PFSK-1 (cell line): ENCODE results near the gene TFF2.

Experiments used
- FOXP2 ChIP-seq: optimal IDR thresholded peaks from 2 replicates; pipeline ENCODE3; 2011; ENCODE audit warnings: borderline replicate concordance, control low read depth, inconsistent platforms; ENCODE audit not compliant: insufficient read depth; ENCODE audit errors: extremely low read length, extremely low read depth
- POLR2AphosphoS5 ChIP-seq: IDR thresholded peaks from 2 replicates; pipeline ENCODE4 v1.6.1; 2012; ENCODE audit warnings: low read depth, mild to moderate bottlenecking, control low read depth, low read length, moderate library complexity
- SIN3A ChIP-seq: IDR thresholded peaks from 2 replicates; pipeline ENCODE4 v1.6.1; 2012; ENCODE audit warnings: mild to moderate bottlenecking, low read length, moderate library complexity, borderline replicate concordance; ENCODE audit not compliant: insufficient read depth
- TAF1 ChIP-seq: IDR thresholded peaks from 2 replicates; pipeline ENCODE4 v1.6.1; 2012; ENCODE audit warnings: low read length, control low read depth, borderline replicate concordance; ENCODE audit not compliant: insufficient read depth
- TF ChIP-seq, protein P1 (sequence below), 2 experiments: IDR thresholded peaks; 2 replicates each; pipeline versions ENCODE4 v1.6.1 to v1.8.0; 2011 to 2012; ENCODE audit warnings: low read depth in 2 of 2, low read length in 2 of 2, control low read depth in 1 of 2, inconsistent platforms in 1 of 2, mild to moderate bottlenecking in 1 of 2, moderate library complexity in 1 of 2; ENCODE audit not compliant: insufficient read depth in 1 of 2

TFF2 gene

DNA sequence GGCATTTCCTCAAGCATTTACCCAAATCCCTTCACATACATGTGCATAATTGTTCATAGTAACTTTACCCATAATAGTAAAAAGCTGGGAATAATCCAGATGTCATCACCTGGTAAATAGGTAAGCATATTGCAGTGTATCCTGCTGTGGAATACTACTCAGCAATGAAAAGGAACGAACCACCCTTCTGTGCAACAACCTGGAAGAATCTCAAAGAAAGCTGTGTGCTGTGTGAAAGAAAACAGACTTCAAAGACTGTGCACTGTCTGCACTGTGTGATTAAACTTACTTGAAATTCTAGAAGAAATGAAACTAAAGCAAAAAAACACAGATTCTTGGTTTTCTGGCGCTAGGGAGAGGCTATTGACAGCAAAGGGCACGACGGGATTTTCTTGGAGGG is 13.5 kb downstream of the TFF2 start:
- TF ChIP-seq SIN3A (no peak), TAF1 (no peak), POLR2AphosphoS5 (no peak), FOXP2 (no peak)
- TF ChIP-seq, protein P1, sequence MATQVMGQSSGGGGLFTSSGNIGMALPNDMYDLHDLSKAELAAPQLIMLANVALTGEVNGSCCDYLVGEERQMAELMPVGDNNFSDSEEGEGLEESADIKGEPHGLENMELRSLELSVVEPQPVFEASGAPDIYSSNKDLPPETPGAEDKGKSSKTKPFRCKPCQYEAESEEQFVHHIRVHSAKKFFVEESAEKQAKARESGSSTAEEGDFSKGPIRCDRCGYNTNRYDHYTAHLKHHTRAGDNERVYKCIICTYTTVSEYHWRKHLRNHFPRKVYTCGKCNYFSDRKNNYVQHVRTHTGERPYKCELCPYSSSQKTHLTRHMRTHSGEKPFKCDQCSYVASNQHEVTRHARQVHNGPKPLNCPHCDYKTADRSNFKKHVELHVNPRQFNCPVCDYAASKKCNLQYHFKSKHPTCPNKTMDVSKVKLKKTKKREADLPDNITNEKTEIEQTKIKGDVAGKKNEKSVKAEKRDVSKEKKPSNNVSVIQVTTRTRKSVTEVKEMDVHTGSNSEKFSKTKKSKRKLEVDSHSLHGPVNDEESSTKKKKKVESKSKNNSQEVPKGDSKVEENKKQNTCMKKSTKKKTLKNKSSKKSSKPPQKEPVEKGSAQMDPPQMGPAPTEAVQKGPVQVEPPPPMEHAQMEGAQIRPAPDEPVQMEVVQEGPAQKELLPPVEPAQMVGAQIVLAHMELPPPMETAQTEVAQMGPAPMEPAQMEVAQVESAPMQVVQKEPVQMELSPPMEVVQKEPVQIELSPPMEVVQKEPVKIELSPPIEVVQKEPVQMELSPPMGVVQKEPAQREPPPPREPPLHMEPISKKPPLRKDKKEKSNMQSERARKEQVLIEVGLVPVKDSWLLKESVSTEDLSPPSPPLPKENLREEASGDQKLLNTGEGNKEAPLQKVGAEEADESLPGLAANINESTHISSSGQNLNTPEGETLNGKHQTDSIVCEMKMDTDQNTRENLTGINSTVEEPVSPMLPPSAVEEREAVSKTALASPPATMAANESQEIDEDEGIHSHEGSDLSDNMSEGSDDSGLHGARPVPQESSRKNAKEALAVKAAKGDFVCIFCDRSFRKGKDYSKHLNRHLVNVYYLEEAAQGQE (IDR thresholded peaks at IDR 0.05; ENCODE audit: insufficient read depth in 1 of 2, low read depth in 2 of 2, low read length in 2 of 2): no peak

GRCh38 chr21:42336054-42336453 is 14.7 kb downstream of the TFF2 start:
- TF ChIP-seq TAF1: no peak
- TF ChIP-seq, protein P1 (IDR thresholded peaks at IDR 0.05; ENCODE audit: insufficient read depth in 1 of 2, low read depth in 2 of 2, low read length in 2 of 2): no peak
- TF ChIP-seq FOXP2: no peak
- TF ChIP-seq SIN3A: no peak
- TF ChIP-seq POLR2AphosphoS5: no peak

- TF ChIP-seq, protein P1 (IDR thresholded peaks at IDR 0.05; ENCODE audit: insufficient read depth in 1 of 2, low read depth in 2 of 2, low read length in 2 of 2): no peak
- TF ChIP-seq TAF1 (no peak), SIN3A (no peak), FOXP2 (no peak), POLR2AphosphoS5 (no peak)
These were observed 18.1 kb downstream of the TFF2 start for GRCh38 chr21:42332557-42333317.

- TF ChIP-seq TAF1 (no peak), FOXP2 (no peak), SIN3A (no peak), POLR2AphosphoS5 (no peak)
- TF ChIP-seq, protein P1 (IDR thresholded peaks at IDR 0.05; ENCODE audit: insufficient read depth in 1 of 2, low read depth in 2 of 2, low read length in 2 of 2): no peak
These were observed 19.1 kb downstream of the TFF2 start for GRCh38 chr21:42331660-42332059.
